H1 (cell line): Measurements from ENCODE around the gene CIRBP. TPM values are rescaled to one million over a fixed set of nuclear protein-coding genes. Genes with fewer than 3 reads are reported as not detected.

Source experiments
- ASH2L ChIP-seq: fragments of 200-600, 300-600 bp; sonication (generic); IDR thresholded peaks from one replicate; pipeline ENCODE4 v1.7.1; 2017; ENCODE audit warnings: low read length
- CBX5 ChIP-seq: fragments of 300-800, 300-1000 bp; sonication (generic); IDR thresholded peaks from 2 replicates; pipeline ENCODE4 v1.7.1; 2016; ENCODE audit warnings: antibody characterized with exemption, low read length, low read depth
- CEBPB ChIP-seq: IDR thresholded peaks from 2 replicates; pipeline ENCODE4 v1.6.1; 2012; ENCODE audit warnings: low read depth, low read length
- GABPA ChIP-seq: IDR thresholded peaks from 2 replicates; pipeline ENCODE4 v1.6.1; 2011; ENCODE audit warnings: mild to moderate bottlenecking, low read length, moderate library complexity, borderline replicate concordance; ENCODE audit not compliant: insufficient read depth
- RAD21 ChIP-seq, 2 experiments: IDR thresholded peaks in 1 of 2; conservative IDR thresholded peaks in 1 of 2; 2 replicates each; pipeline ENCODE4 v1.6.1; 2011; ENCODE audit warnings: low read depth in 2 of 2, low read length in 2 of 2, improper control_type of control experiment in 1 of 2, inconsistent platforms in 1 of 2, mild to moderate bottlenecking in 1 of 2, moderate library complexity in 1 of 2
- RNF2 ChIP-seq: fragments of 200-900, 300-1000 bp; sonication (generic); IDR thresholded peaks from 2 replicates; pipeline ENCODE4 v1.7.1; 2016; ENCODE audit warnings: borderline replicate concordance, low read depth, mild to moderate bottlenecking, antibody characterized with exemption, low read length; ENCODE audit not compliant: poor library complexity, severe bottlenecking; ENCODE audit errors: missing control alignments
- SP1 ChIP-seq: IDR thresholded peaks from 2 replicates; pipeline ENCODE4 v1.6.1; 2011; ENCODE audit warnings: low read depth, low read length
- TAF1 ChIP-seq: IDR thresholded peaks from 2 replicates; pipeline ENCODE4 v1.6.1; 2011; ENCODE audit warnings: mild to moderate bottlenecking, low read depth, low read length
- YY1 ChIP-seq: IDR thresholded peaks from 2 replicates; pipeline ENCODE4 v1.6.1; 2011; ENCODE audit warnings: low read depth, mild to moderate bottlenecking, low read length
- polyA plus RNA-seq, 7 experiments: library from polyadenylated mRNA; depleted of rRNA in 3 of 7; stranded (reverse) in 5 of 7; unstranded in 2 of 7; fragments of >200 nt in 5 of 7; fragments of 200-250 nt in 2 of 7; gene quantifications; 1 replicate in 5 of 7; 2 replicates in 1 of 7; 4 replicates in 1 of 7; pipeline versions ENCODE4 v1.2.1 to v1.2.3, GENCODE V29; 2011 to 2013; ENCODE audit warnings: missing spikeins in 2 of 7, mixed read lengths in 2 of 7
- total RNA-seq: library from RNA; stranded (reverse); fragmentation: NEBNext Ultra II Directional; extraction: Animal tissue kit (Norgen Biotek cat#: 25700); gene quantifications from 2 replicates; pipeline ENCODE4 v1.2.1, GENCODE V29; 2021
- TF ChIP-seq, protein P1 (sequence below): fragments of 300-600 bp; sonication (generic); IDR thresholded peaks from 2 replicates; pipeline ENCODE4 v1.7.1; 2012; ENCODE audit warnings: low read length, moderate library complexity, mild to moderate bottlenecking, inconsistent platforms; ENCODE audit not compliant: insufficient replicate concordance

CIRBP gene
- total and polyA plus RNA-seq, 2 of the 8 experiments (the other 6 are each of a cell fraction or from before 2014, with no cell fraction given) = 175 to 199 TPM

DNA sequence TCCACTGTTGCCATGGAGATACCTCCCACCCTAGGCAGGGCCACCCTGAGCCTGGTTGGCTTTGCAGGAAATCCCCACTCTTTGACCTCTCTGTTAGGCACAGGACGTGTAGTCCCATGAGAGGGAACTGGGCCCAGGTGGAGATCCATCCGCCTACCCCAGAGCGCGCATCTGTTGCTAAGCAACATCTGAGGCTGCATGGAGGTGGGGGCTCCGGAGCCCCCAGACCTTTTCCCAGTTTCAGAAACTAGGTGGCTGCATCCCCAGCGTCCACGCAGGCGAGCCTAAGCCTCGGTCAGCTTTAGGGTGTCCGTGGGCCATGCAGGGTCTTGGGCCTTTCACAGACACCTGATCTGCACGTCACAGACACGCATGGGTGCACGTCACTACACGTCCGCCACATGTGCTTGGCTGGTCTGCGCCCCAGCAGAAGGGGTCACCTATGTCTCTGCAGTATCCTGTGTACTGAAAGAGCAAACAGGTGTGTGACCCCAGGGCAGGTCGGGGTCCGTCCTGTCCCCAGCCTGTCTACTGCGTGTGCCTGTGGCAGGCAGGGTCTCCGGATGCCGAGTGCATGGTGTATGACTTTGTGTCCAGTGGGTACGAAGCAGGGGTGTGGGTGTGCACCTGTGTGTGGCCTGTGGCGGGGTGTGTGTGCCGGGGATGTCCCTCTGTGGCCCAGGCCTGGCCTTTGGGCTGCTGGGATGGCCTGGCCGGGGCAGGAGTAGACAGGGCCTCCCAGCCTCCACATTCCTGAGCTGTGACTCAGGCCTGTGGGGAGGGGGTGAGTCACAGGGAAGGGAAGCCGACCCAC, 4.1 kb upstream of the CIRBP start (continued):
- TF ChIP-seq GABPA (peak; percentile 46; the same call in 1 of the 2 replicates), ASH2L (peak; percentile 52), TAF1 (no peak), CBX5 (no peak), CEBPB (no peak), RAD21 (IDR thresholded peaks at IDR 0.05 in 1 of 2, conservative IDR thresholded peaks at IDR 0.05 in 1 of 2; ENCODE audit: low read depth in 2 of 2, low read length in 2 of 2) (no peak), RNF2 (no peak), SP1 (0 out of 2 replicates have a peak, but pooled peaks have one; percentile 23), YY1 (no peak)
- TF ChIP-seq, protein P1, sequence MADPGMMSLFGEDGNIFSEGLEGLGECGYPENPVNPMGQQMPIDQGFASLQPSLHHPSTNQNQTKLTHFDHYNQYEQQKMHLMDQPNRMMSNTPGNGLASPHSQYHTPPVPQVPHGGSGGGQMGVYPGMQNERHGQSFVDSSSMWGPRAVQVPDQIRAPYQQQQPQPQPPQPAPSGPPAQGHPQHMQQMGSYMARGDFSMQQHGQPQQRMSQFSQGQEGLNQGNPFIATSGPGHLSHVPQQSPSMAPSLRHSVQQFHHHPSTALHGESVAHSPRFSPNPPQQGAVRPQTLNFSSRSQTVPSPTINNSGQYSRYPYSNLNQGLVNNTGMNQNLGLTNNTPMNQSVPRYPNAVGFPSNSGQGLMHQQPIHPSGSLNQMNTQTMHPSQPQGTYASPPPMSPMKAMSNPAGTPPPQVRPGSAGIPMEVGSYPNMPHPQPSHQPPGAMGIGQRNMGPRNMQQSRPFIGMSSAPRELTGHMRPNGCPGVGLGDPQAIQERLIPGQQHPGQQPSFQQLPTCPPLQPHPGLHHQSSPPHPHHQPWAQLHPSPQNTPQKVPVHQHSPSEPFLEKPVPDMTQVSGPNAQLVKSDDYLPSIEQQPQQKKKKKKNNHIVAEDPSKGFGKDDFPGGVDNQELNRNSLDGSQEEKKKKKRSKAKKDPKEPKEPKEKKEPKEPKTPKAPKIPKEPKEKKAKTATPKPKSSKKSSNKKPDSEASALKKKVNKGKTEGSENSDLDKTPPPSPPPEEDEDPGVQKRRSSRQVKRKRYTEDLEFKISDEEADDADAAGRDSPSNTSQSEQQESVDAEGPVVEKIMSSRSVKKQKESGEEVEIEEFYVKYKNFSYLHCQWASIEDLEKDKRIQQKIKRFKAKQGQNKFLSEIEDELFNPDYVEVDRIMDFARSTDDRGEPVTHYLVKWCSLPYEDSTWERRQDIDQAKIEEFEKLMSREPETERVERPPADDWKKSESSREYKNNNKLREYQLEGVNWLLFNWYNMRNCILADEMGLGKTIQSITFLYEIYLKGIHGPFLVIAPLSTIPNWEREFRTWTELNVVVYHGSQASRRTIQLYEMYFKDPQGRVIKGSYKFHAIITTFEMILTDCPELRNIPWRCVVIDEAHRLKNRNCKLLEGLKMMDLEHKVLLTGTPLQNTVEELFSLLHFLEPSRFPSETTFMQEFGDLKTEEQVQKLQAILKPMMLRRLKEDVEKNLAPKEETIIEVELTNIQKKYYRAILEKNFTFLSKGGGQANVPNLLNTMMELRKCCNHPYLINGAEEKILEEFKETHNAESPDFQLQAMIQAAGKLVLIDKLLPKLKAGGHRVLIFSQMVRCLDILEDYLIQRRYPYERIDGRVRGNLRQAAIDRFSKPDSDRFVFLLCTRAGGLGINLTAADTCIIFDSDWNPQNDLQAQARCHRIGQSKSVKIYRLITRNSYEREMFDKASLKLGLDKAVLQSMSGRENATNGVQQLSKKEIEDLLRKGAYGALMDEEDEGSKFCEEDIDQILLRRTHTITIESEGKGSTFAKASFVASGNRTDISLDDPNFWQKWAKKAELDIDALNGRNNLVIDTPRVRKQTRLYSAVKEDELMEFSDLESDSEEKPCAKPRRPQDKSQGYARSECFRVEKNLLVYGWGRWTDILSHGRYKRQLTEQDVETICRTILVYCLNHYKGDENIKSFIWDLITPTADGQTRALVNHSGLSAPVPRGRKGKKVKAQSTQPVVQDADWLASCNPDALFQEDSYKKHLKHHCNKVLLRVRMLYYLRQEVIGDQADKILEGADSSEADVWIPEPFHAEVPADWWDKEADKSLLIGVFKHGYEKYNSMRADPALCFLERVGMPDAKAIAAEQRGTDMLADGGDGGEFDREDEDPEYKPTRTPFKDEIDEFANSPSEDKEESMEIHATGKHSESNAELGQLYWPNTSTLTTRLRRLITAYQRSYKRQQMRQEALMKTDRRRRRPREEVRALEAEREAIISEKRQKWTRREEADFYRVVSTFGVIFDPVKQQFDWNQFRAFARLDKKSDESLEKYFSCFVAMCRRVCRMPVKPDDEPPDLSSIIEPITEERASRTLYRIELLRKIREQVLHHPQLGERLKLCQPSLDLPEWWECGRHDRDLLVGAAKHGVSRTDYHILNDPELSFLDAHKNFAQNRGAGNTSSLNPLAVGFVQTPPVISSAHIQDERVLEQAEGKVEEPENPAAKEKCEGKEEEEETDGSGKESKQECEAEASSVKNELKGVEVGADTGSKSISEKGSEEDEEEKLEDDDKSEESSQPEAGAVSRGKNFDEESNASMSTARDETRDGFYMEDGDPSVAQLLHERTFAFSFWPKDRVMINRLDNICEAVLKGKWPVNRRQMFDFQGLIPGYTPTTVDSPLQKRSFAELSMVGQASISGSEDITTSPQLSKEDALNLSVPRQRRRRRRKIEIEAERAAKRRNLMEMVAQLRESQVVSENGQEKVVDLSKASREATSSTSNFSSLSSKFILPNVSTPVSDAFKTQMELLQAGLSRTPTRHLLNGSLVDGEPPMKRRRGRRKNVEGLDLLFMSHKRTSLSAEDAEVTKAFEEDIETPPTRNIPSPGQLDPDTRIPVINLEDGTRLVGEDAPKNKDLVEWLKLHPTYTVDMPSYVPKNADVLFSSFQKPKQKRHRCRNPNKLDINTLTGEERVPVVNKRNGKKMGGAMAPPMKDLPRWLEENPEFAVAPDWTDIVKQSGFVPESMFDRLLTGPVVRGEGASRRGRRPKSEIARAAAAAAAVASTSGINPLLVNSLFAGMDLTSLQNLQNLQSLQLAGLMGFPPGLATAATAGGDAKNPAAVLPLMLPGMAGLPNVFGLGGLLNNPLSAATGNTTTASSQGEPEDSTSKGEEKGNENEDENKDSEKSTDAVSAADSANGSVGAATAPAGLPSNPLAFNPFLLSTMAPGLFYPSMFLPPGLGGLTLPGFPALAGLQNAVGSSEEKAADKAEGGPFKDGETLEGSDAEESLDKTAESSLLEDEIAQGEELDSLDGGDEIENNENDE = no peak
